Measurements from ENCODE around the gene RAB10. TPM values are rescaled to one million over a fixed set of nuclear protein-coding genes. Genes with fewer than 3 reads are reported as not detected.

Gene RAB10
- total RNA-seq, 3 donors from 2014 or later, result 82.6 to 101 (median 100) TPM

GRCh38 chr2:26067186-26067974 lies 33.5 kb downstream of the RAB10 start:
- Histone ChIP-seq H3K4me1 (no peaks in the 10 kb centered on the region), H3K4me3 (no peak overlapping the region), H3K9me3 (no peaks in the 10 kb centered on the region), H3K27ac (no peak overlapping the region), H3K36me3 (no peaks in the 10 kb centered on the region), H3K27me3 (no peaks in the 10 kb centered on the region)
- no peak for DNase-seq (ENCODE audit: low spot score in 2 of 2)
- intact Hi-C loops (cut with DNase I; ENCODE audit: low total_unique reads), result no loop called here
- TF ChIP-seq POLR2AphosphoS5 (IDR thresholded peaks at IDR 0.05) (no peak), CTCF (IDR thresholded peaks at IDR 0.05) (no peak), POLR2A (IDR thresholded peaks at IDR 0.05) (no peak)

GRCh38 chr2:26067980-26068507 lies 34.2 kb downstream of the RAB10 start:
- no peaks in the 10 kb centered on the region for H3K4me1 ChIP-seq
- no peak overlapping the region for H3K4me3 ChIP-seq
- no peak overlapping the region for H3K27ac ChIP-seq
- no peaks in the 10 kb centered on the region for H3K27me3 ChIP-seq
- intact Hi-C loops (cut with DNase I; ENCODE audit: low total_unique reads), result no loop called here
- H3K36me3 ChIP-seq, result no peaks in the 10 kb centered on the region
- no peak for DNase-seq (ENCODE audit: low spot score in 2 of 2)
- TF ChIP-seq POLR2A (IDR thresholded peaks at IDR 0.05) (no peak), POLR2AphosphoS5 (IDR thresholded peaks at IDR 0.05) (no peak), CTCF (IDR thresholded peaks at IDR 0.05) (no peak)
- no peaks in the 10 kb centered on the region for H3K9me3 ChIP-seq

GRCh38 chr2:26068602-26069298 lies 34.9 kb downstream of the RAB10 start:
- no peaks in the 10 kb centered on the region for H3K9me3 ChIP-seq
- H3K4me1 ChIP-seq, result no peaks in the 10 kb centered on the region
- TF ChIP-seq CTCF (IDR thresholded peaks at IDR 0.05), result no peak
- no peak for TF ChIP-seq POLR2A (IDR thresholded peaks at IDR 0.05)
- no peak for TF ChIP-seq POLR2AphosphoS5 (IDR thresholded peaks at IDR 0.05)
- H3K27me3 ChIP-seq, result no peaks in the 10 kb centered on the region
- no peaks in the 10 kb centered on the region for H3K36me3 ChIP-seq
- H3K27ac ChIP-seq, result no peak overlapping the region
- H3K4me3 ChIP-seq, result no peak overlapping the region
- intact Hi-C loops (cut with DNase I; ENCODE audit: low total_unique reads), result no loop called here
- no peak for DNase-seq (ENCODE audit: low spot score in 2 of 2)

GRCh38 chr2:26070730-26071129 lies 36.8 kb downstream of the RAB10 start:
- H3K27ac ChIP-seq, result no peak overlapping the region
- TF ChIP-seq POLR2A (IDR thresholded peaks at IDR 0.05), result no peak
- no peak for TF ChIP-seq POLR2AphosphoS5 (IDR thresholded peaks at IDR 0.05)
- no peak for TF ChIP-seq CTCF (IDR thresholded peaks at IDR 0.05)
- no peaks in the 10 kb centered on the region for H3K36me3 ChIP-seq
- no peaks in the 10 kb centered on the region for H3K9me3 ChIP-seq
- no peak for DNase-seq (ENCODE audit: low spot score in 2 of 2)
- no peak overlapping the region for H3K4me3 ChIP-seq
- intact Hi-C loops (cut with DNase I; ENCODE audit: low total_unique reads), result no loop called here
- H3K4me1 ChIP-seq, result no peaks in the 10 kb centered on the region
- H3K27me3 ChIP-seq, result no peaks in the 10 kb centered on the region
